Activated CD8-positive, alpha-beta memory T cell treated with anti-CD3 and anti-CD28 coated beads, Interleukin-2, amount 50 U/mL, for 1 hour (primary cell): ENCODE measurements around the gene CLEC16A.
"Not testable (repeated sequence)": the region's sequence is repeated elsewhere in the genome, so short reads cannot be mapped to it uniquely, and the experiment has no call there.

Experiments
- DNase-seq: peaks from one replicate; pipeline ENCODE4 v3.0.0-alpha.2; 2020; ENCODE audit errors: extremely low read depth

CLEC16A gene

GRCh38 chr16:11202260-11203091 is 258.1 kb downstream of the CLEC16A start:
- DNase-seq = no peak

DNA sequence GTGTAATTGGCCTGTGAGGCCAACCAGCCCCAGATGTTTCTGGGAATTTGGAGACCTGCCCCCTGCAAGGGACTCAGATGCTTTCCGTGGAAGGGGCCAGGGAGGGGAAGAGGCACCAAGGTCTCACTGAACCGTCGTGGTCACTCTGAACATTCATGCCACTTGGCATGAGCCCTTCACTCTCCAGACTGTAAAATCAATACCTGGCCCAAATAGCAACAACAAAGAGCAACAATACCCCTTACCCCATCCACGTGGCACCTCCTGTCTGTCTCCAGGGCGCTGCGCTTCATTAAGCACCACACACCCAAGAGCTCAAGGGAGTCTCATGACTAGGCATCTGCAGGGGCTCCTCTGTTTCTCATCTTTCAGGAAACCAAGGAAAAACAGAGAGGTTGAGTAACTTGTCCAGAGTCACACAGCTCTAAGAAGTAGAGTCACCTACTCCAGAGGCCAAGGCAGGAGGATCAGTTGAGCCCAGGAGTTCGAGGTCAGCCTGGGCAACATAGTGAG is 258.8 kb downstream of the CLEC16A start:
- no peak for DNase-seq

DNA sequence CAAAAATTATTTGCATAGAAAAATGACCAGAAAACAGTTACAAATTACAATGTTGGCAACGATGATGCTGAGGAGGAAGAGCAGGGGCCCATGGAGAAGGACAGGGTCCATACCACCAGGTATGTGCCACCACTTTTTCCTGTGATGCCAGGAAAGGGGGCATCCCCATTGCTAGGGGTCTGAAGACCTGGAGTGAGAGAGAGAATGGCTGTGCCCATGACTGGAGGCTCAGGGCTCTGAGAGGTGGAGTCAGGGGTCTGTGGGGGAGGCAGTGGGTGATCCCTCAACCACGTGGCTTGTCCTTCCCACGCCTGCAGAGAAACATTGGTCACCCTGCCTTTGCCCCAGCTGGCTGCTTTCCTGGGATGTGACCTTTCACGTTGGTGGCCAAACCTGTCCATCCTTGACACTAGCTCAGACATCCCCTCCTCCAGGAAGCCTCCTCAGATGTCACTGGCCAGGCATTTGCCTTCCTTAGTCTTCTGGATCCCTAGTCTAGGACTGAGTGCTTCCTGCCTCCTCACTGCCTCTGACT is 260.2 kb downstream of the CLEC16A start:
- no peak for DNase-seq

DNA sequence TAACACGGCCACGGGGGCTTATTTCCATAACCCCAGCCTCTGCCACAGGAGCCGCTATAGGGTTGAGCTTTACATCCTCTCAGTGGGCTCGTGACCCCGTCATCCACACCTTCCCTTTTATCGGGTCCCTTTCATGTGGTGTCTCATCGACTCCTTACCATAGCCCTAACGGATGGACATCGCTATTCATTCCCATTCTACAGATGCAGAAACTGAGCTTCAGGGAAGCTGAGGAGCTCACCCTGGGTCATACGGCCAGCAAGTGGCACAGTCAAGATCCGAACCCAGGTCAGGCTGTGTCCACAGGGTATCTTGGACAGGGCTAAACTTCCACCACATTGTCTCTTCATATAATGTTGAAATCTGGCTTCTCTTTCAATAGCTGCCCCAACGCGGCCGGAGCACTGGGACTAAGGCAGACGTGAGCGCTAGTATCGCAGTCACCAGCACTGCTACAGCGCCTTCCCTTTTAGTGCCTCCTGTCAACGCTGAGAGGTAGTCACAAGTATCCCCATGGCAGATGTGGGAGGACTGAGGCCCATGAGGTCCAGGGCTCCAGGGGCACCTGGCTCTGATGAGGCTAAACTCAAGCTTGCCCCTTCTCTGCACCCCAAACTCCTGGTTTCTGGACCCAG is 260.8 kb downstream of the CLEC16A start:
- DNase-seq = no peak

DNA sequence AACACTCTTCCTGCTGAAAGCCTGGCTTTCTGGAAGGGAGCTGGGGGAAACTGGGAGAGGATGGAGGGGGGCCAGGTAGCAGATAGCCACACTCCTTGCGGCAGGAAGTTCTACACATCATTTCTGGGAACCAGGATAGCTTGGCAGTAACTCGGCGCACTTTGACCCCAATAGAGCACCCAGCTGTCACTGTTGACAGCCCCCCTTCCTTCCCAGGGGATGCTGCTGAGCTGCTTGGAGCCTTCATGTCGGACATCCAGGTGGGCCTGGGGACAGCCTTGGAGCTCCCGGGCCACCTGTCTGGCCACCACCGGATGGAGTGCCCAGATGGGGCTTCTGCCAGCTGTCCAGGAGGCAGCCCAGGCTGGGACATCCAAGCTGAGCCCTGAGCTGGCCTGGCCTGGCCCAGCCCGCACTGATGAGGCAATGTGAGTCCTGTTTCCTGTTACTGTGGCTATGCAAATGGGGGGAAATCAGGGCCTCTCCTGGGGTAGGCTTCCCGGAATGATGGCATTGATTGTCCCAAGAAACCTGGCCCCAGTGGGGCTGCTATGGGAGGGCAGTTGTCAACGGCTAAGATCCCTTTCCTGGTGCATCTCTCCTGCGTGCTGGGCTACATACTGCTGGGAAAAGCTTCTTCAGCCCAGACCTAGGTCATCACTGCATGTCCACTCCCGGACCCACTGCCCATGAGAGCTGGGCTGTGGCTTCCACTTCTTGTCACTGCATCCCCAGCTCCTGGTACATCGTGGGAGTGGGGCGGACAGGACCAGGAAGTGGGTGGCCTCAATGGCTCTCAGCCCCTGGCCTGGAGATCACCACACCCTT is 261.6 kb downstream of the CLEC16A start:
- no peak for DNase-seq

DNA sequence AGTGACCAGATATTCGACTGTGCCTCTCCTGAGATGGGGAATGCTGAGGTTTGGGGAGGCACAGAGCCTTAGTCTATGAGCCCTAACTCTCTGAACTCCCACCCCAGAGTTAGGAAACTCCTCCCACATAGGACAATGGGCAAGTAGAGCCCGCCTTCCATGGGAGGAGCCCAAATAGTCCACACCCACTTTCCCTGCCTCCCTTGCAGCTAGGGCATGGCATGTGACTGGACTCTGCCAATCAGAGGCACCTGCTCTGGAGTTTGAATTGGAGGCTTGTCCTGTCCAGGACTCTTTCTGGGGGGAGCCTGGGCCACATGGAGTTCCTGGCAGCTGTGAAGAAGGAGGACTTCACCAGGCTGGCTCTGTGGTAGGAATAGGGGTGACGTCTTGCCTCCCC is 263.3 kb downstream of the CLEC16A start:
- DNase-seq = no peak

GRCh38 chr16:11208916-11209665 is 264.7 kb downstream of the CLEC16A start:
- no peak for DNase-seq

DNA sequence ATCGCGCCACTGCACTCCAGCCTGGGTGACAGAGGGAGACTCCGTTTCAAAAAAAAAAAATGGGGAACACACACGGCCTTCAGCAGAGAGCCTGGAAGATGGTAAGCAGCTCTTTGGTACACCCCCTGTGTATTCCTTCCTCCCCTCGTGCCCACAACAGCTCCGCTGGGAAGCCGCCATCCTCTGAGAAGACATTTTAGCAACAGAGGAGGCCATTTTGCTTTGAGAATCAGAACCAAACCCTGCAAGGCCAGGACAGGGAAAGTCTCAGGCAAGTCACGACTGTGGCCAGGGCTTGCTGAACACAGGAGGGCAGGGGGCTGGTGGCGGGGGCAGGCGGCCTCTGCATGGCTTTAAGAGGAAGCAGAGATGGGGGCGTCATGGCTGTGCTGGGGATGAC is 265.9 kb downstream of the CLEC16A start:
- DNase-seq = no peak

DNA sequence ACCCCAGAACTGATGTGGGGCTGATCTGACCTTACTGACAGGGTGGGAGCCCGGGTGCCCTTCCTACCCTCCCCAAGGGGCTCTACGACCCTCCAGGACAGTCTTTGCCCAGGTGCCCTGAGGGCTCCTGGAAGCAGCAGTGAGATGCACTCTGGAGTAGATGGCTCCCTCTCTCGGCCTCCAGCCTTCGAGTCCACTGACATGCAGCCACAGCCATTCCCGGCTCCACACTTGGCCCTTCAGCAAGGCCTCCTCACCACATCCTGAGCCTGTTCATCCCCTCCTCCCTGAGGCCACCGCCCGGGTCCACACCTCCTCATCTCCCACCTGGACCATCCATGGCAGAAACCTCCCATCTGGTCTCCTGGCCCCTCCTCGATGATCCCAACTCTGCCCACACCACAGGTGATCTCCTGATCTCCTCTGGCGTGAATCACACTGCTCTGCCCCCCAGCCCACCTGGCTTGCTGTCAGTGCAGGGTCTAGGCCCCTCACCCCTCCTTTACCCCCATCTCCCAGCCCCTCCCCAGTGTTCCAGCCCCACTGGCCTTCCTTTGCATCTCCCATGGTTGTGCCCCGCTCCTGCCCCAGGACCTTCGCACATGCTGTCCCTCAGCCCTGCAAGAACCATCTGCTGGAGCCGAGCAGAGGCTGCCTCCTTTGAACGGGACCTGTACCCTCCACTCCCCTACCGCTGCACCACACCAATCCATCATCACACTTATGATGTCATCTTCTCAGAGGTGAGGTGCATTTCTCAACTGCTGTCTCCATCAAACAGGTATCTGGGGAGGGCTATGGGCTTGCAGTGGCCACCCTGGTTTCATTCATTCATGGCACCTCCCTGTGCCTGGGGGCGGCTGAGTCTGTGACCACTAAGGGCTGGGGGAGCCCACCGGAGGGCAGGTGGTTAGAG is 267.0 kb downstream of the CLEC16A start:
- DNase-seq = no peak

DNA sequence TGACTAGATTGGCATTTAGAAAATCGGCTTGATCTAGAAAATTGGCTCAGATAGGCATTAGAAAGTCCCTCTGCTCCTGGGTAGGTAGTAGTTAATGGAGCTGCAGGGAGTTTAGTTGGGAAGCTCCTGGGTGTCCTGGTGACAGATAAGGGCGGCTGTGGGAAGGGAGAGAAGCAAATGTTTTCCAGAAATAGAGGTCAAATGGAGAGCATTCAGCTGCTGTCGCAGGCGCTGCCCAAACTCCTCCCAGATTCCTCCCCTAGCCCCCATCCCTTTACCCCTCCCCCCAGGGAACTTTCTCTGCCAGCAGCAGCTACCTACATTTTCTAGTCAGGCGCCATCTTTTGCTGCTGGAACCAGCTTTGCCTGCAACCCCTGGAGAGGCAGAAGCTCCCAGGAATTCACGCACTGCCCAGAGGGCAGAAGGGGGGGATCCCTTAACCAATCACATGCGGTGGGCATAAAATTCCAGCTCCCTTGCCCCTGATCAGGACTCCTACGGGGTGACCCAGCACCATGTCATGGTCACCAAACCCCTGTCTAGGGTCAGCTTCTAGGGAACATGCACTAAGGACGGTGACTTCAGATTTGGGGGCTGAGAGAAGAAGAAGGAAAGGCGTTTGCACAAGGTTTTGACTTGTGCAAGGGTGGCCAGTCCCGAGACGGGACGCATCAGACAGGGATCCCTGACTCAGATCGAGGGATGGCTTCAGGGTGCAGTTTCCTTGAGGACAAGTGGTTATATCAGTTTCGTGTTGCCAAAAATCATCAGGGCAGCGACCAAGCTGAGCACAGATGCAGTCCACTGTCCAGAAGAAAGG is 267.8 kb downstream of the CLEC16A start:
- no peak for DNase-seq

GRCh38 chr16:11212798-11213196 is 268.4 kb downstream of the CLEC16A start:
- no peak for DNase-seq

DNA sequence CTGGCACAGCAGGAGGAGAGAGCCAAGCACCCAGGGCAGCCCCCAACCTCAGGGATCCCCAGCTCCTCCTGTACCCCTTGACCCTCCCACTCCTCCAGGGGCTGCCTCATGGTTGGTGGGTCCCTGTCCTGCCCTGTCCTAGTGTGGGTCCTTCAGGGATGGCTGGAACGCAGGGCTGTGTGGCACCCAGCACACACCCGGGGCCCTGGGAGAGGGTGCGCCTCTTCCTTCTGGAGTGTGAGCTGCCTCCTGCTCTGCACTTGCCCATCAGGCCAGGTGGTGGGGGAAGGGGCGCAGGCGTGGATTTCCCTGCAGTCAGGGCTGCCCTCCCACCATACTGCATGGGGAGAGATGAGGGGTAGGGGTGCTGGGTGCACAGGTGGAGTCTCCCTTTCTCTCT is 269.0 kb downstream of the CLEC16A start:
- DNase-seq = no peak

- DNase-seq = no peak
Measured at GRCh38 chr16:11213799-11214198, 269.4 kb downstream of the CLEC16A start.

GRCh38 chr16:11215935-11216556 is 271.7 kb downstream of the CLEC16A start:
- no peak for DNase-seq

DNA sequence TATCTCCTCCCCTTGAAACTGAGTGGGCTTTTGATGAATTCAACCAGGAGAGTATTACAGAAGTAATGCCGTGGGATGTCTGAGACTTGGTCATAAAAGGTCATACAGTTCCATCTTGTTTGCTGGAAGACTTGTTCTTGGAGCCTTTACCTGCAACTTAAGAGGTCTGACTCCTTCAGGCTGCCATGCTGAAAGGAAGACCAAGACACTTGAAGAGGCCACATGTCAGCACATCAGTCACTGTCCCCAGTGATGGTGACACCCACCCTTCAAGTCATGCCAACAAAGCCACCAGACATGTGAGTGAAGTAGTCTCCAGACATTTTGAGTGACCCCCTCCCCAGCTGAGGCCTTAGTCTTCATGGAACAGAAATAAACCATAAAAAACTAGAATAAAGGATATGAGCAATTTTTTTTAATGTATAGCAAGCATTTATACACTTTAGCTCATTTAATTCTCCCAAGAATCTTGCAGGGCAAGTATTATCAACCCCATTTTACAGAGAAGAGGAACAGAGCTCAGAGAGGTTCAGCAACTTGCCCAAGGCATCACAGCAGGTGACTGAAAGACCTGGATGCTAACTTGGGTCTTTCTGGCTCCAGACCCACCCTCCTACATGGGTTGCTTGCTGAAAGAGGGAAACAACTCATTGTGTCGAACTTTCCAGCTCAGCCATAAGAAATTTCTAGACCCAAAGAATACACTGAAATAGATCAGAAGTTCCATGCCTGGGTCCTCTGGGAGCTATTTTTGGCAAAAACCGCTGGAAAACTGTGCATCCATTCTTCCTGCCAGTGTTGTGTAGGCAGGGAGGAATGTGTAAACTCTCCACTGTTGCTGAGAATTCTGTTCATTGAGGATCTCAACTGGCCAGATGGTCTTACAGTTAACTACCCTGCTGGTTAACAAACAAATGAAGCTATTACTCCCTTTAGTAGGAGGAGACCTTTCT is 273.6 kb downstream of the CLEC16A start:
- no peak for DNase-seq

- DNase-seq = no peak
Measured at GRCh38 chr16:11218604-11218962, 274.2 kb downstream of the CLEC16A start.

DNA sequence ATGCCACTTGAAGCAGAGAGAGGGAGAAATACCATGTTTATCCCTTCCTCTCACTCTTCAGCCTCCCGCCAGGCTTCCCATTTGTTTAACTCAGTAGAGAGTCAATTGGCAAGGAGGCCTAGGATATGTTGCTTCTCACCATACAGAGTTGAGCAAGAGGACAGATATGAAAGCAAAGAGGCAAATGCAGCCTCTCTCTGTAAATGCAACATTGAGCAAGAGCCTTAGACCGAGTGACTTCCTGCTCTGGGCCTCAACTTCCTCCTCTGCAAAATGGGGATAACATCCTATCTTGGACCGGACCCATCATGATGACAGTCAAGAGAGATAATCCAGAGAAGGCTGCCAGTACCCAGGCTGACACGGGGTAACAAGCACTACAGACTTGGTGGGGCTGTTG is 274.8 kb downstream of the CLEC16A start:
- no peak for DNase-seq

DNA sequence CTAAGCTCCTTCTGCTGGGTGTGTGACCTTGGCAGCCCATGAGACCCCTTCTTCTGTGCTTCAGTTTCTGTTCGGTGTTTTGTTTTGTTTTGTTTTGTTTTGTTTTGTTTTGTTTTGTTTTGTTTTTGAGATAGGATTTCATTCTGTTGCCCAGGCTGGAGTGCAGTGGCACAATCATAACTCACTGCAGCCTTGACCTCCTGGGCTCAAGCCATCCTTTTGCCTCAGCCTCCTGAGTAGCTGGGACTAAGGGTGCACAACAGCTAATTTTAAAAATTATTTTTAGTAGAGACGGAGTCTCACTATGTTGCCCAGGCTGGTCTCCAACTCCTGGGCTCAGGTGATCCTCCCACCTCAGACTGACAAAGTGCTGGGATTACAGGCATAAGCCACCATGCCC is 276.1 kb downstream of the CLEC16A start:
- not testable (repeated sequence) for DNase-seq
